Aorta (tissue), 5 donors: ENCODE data around the gene CIC. TPM values are rescaled to one million over a fixed set of nuclear protein-coding genes. Genes with fewer than 3 reads are reported as not detected.
A peak's percentile ranks its signal among the peaks of the same experiment; 100 is the strongest.

ENCODE experiments used
- ATAC-seq: fragments of 200-7000 bp; cut with Tn5 transposase; one replicate; pipeline ENCODE4 v1.9.1; 2022; ENCODE audit warnings: moderate library complexity; ENCODE audit not compliant: low FRiP score
- DNase-seq, 2 donors: peaks; one replicate each; pipeline ENCODE4 v3.0.0-alpha.2; 2020
- H3K27ac ChIP-seq, 2 donors: one replicate each; pipeline ENCODE4 v1.5.1; 2013; ENCODE audit warnings: low read length in 2 of 2, mild to moderate bottlenecking in 2 of 2, moderate library complexity in 2 of 2, control low read depth in 1 of 2, inconsistent platforms in 1 of 2, low read depth in 1 of 2
- H3K27me3 ChIP-seq, 2 donors: one replicate each; pipeline ENCODE4 v1.6.1; 2013; ENCODE audit warnings: control low read depth in 1 of 2, low read length in 1 of 2, mild to moderate bottlenecking in 1 of 2, moderate library complexity in 1 of 2; ENCODE audit not compliant: insufficient read depth in 2 of 2, control insufficient read depth in 1 of 2
- H3K36me3 ChIP-seq, 2 donors: one replicate each; pipeline ENCODE4 v1.6.1; 2013; ENCODE audit warnings: control low read depth in 1 of 2, low read length in 1 of 2, mild to moderate bottlenecking in 1 of 2; ENCODE audit not compliant: insufficient read depth in 2 of 2, control insufficient read depth in 1 of 2
- H3K4me1 ChIP-seq, 2 donors: one replicate each; pipeline ENCODE4 v1.6.1; 2013; ENCODE audit warnings: low read length in 2 of 2, control low read depth in 1 of 2, mild to moderate bottlenecking in 1 of 2, moderate library complexity in 1 of 2; ENCODE audit not compliant: insufficient read depth in 2 of 2, control insufficient read depth in 1 of 2
- H3K4me3 ChIP-seq, 2 donors: one replicate each; pipeline ENCODE4 v1.5.1; 2013; ENCODE audit warnings: low read length in 2 of 2, control low read depth in 1 of 2, mild to moderate bottlenecking in 1 of 2
- H3K9me3 ChIP-seq: one replicate; pipeline ENCODE4 v1.6.1; 2013; ENCODE audit warnings: mild to moderate bottlenecking, low read length; ENCODE audit not compliant: control insufficient read depth
- WGBS, 2 donors: extraction: QIAGEN DNeasy Blood & Tissue Kit; methylation state at CpG; one replicate each; pipeline ENCODE4 v1.1.7; 2013; 5-methylcytosine and 5-hydroxymethylcytosine counted together
- intact Hi-C, 2 donors: fragments of 100-400 bp; cut with DNase I; formaldehyde crosslinking; loops; one replicate each; pipeline versions ENCODE4 v1.14.2 to v1.15.0; 2022
- polyA plus RNA-seq, 2 donors: library from polyadenylated mRNA; stranded (reverse); fragments of 200-250 nt; gene quantifications; one replicate each; pipeline ENCODE4 v1.2.3, GENCODE V29; 2013
- total RNA-seq, 2 donors: library from RNA; stranded (reverse); fragmentation: NEBNext Ultra II Directional; extraction: Animal tissue kit (Norgen Biotek cat#: 25700); gene quantifications; one replicate each; pipeline ENCODE4 v1.2.1, GENCODE V29; 2021
- donor health status: healthy with polysubstance abuse.
- donor health status: Bipolar disorder and iron deficiency.
- donor health status: DM: no; HTN: no; CAD: no.
- donor health status: DM: no; HTN: no; CAD: no.
- donor health status: DM: yes; HTN: yes; CAD: no.

CIC gene
- total and polyA plus RNA-seq, 4 donors = 14.3 to 104 (median 74.0) TPM

- peaks cover 0 to 12% of the 10 kb centered on the region in 2 donors for H3K36me3 ChIP-seq
- no peak overlapping the region for H3K4me3 ChIP-seq
- ATAC-seq (no peak), DNase-seq (peak; percentile 69 to 88)
- intact Hi-C loops = no loop called here
- H3K4me1 ChIP-seq = peaks cover 0 to 3% of the 10 kb centered on the region in 2 donors
- no peaks in the 10 kb centered on the region for H3K9me3 ChIP-seq
- no peaks in the 10 kb centered on the region for H3K27me3 ChIP-seq
- no peak overlapping the region for H3K27ac ChIP-seq
- 9 to 17% methylated on average over 13 of the region's 13 CpGs for WGBS, 2 donors
Observed at GRCh38 chr19:42286349-42287016, 17.4 kb downstream of the CIC start.

- Histone ChIP-seq H3K36me3 (peaks cover 0 to 12% of the 10 kb centered on the region in 2 donors), H3K4me1 (peaks cover 0 to 3% of the 10 kb centered on the region in 2 donors), H3K9me3 (no peaks in the 10 kb centered on the region), H3K27me3 (no peaks in the 10 kb centered on the region), H3K27ac (no peak overlapping the region), H3K4me3 (no peak overlapping the region)
- intact Hi-C loops = no loop called here
- peak in 1 of 2 donors; percentile 47 for DNase-seq
- no peak for ATAC-seq
- 85 to 89% methylated on average over 26 to 30 of the region's 30 CpGs for WGBS, 2 donors
Observed at GRCh38 chr19:42287017-42287826, 18.2 kb downstream of the CIC start.

GRCh38 chr19:42287827-42288107 is 18.7 kb downstream of the CIC start:
- intact Hi-C loops = no loop called here
- Histone ChIP-seq H3K27ac (no peak overlapping the region), H3K4me1 (peaks cover 0 to 3% of the 10 kb centered on the region in 2 donors), H3K36me3 (peaks cover 0 to 12% of the 10 kb centered on the region in 2 donors), H3K9me3 (no peaks in the 10 kb centered on the region), H3K27me3 (no peaks in the 10 kb centered on the region), H3K4me3 (no peak overlapping the region)
- ATAC-seq = no peak
- 87 to 92% methylated on average over 10 of the region's 10 CpGs for WGBS, 2 donors
- no peak for DNase-seq

GRCh38 chr19:42288387-42288786 is 19.3 kb downstream of the CIC start:
- Histone ChIP-seq H3K27ac (no peak overlapping the region), H3K4me1 (peaks cover 0 to 3% of the 10 kb centered on the region in 2 donors), H3K36me3 (peaks cover 0 to 12% of the 10 kb centered on the region in 2 donors), H3K4me3 (no peak overlapping the region), H3K9me3 (no peaks in the 10 kb centered on the region), H3K27me3 (no peaks in the 10 kb centered on the region)
- ATAC-seq (no peak), DNase-seq (no peak)
- intact Hi-C loops = no loop called here
- WGBS, 2 donors = 77 to 86% methylated on average over 4 of the region's 4 CpGs

GRCh38 chr19:42288881-42289555 is 20.0 kb downstream of the CIC start:
- Histone ChIP-seq H3K36me3 (peaks cover 0 to 12% of the 10 kb centered on the region in 2 donors), H3K27me3 (no peaks in the 10 kb centered on the region), H3K4me1 (peaks cover 0 to 3% of the 10 kb centered on the region in 2 donors), H3K9me3 (no peaks in the 10 kb centered on the region), H3K4me3 (no peak overlapping the region), H3K27ac (no peak overlapping the region)
- intact Hi-C loops = no loop called here
- ATAC-seq (no peak), DNase-seq (no peak)
- 83 to 84% methylated on average over 22 of the region's 22 CpGs for WGBS, 2 donors

GRCh38 chr19:42289556-42290041 is 20.5 kb downstream of the CIC start:
- 82 to 83% methylated on average over 8 of the region's 8 CpGs for whole genome bisulfite sequencing, 2 donors
- no peaks in the 10 kb centered on the region for H3K9me3 ChIP-seq
- no peak overlapping the region for H3K27ac ChIP-seq
- H3K36me3 ChIP-seq = peaks cover 0 to 12% of the 10 kb centered on the region in 2 donors
- peaks cover 0 to 3% of the 10 kb centered on the region in 2 donors for H3K4me1 ChIP-seq
- ATAC-seq (no peak), DNase-seq (no peak)
- intact Hi-C loops = no loop called here
- no peak overlapping the region for H3K4me3 ChIP-seq
- no peaks in the 10 kb centered on the region for H3K27me3 ChIP-seq

- ATAC-seq (no peak), DNase-seq (no peak)
- WGBS, 2 donors = 76 to 78% methylated on average over 12 to 13 of the region's 13 CpGs
- H3K36me3 ChIP-seq = peaks cover 0 to 12% of the 10 kb centered on the region in 2 donors
- H3K4me3 ChIP-seq = no peak overlapping the region
- no peaks in the 10 kb centered on the region for H3K9me3 ChIP-seq
- H3K4me1 ChIP-seq = peaks cover 0 to 3% of the 10 kb centered on the region in 2 donors
- H3K27me3 ChIP-seq = no peaks in the 10 kb centered on the region
- H3K27ac ChIP-seq = no peak overlapping the region
- intact Hi-C loops = no loop called here
Observed at GRCh38 chr19:42290136-42290522, 21.1 kb downstream of the CIC start.

- no peaks in the 10 kb centered on the region for H3K4me1 ChIP-seq
- H3K27ac ChIP-seq = no peak overlapping the region
- peaks cover 0 to 12% of the 10 kb centered on the region in 2 donors for H3K36me3 ChIP-seq
- no peaks in the 10 kb centered on the region for H3K9me3 ChIP-seq
- DNase-seq (peak in 1 of 2 donors; percentile 50), ATAC-seq (no peak)
- intact Hi-C loops = no loop called here
- 78 to 82% methylated on average over 28 to 31 of the region's 31 CpGs for WGBS, 2 donors
- no peaks in the 10 kb centered on the region for H3K27me3 ChIP-seq
- no peak overlapping the region for H3K4me3 ChIP-seq
Observed at GRCh38 chr19:42290523-42291434, 21.7 kb downstream of the CIC start.
